Breast epithelium (tissue), 3 donors: Measurements from ENCODE around the gene ADH1C.

Experiments used
- CTCF ChIP-seq, 3 donors: fragments of 450-650 bp; IDR thresholded peaks; one replicate each; pipeline ENCODE4 v1.5.1; 2016 to 2017; ENCODE audit warnings: antibody characterized with exemption in 3 of 3, mild to moderate bottlenecking in 3 of 3, moderate library complexity in 3 of 3
- POLR2A ChIP-seq: fragments of 450-650 bp; IDR thresholded peaks from one replicate; pipeline ENCODE4 v1.6.1; 2016; ENCODE audit warnings: antibody characterized with exemption, mild to moderate bottlenecking, moderate library complexity
- POLR2AphosphoS5 ChIP-seq, 3 donors: sonication (generic); formaldehyde crosslinking; IDR thresholded peaks; one replicate each; pipeline ENCODE4 v1.6.1; 2017; ENCODE audit warnings: antibody characterized with exemption in 3 of 3

- TF ChIP-seq CTCF (IDR thresholded peaks at IDR 0.05) (no peak), POLR2AphosphoS5 (IDR thresholded peaks at IDR 0.05) (no peak), POLR2A (no peak)
Observed at GRCh38 chr4:99310389-99310788, 42.2 kb downstream of the ADH1C start.
